HG02973 (cell line): Measurements from ENCODE around the gene NDUFS6.

ENCODE experiments used
- ATAC-seq: cut with Tn5 transposase; IDR thresholded peaks from one replicate; pipeline ENCODE4 v1.9.1; 2021; ENCODE audit warnings: moderate library complexity; ENCODE audit not compliant: unreplicated experiment

The NDUFS6 gene

DNA sequence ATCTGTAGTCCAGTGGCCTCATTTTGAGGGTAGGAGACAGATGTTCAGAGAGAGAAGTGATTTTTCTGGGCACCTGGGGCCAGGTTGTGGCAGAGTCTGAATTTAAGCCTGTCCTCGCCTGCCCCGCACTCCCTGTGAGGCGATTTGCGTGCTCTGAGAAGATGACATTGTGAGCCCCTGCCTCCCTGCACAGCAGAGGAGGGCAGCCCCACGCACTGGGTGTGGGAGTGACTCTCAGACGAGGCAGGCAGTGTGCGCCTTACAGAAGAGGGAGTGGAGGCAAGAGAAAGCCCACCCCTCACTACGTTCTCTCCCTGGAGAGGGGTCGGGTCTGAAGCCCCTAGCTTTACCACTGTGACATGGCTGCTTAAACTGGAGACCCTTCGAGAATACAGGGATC, 45.8 kb downstream of the NDUFS6 start:
- no peak for ATAC-seq

DNA sequence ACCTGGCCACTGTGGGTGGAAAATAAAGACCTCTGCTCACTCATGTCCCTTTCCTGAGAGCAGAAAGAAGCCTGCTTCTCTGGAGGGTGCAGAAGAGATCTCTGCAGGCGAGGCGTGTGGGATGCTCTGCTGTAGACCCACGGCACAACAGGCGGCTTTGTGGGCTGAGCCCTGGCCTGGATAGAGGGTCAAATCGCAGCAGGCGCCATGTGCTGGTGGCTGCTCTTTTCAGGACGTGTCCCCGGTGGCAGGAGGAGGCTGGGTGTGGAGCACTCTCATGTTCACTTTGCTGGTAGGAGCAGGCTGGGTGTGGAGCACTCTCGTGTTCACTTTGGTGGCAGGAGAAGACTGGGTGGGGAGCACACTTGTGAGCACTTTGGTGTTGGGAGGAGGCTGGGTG, 46.4 kb downstream of the NDUFS6 start:
- no peak for ATAC-seq

- no peak for ATAC-seq
These were observed 49.3 kb downstream of the NDUFS6 start for GRCh38 chr5:1850324-1851154.

GRCh38 chr5:1851290-1851934, 50.2 kb downstream of the NDUFS6 start:
- ATAC-seq: no peak

DNA sequence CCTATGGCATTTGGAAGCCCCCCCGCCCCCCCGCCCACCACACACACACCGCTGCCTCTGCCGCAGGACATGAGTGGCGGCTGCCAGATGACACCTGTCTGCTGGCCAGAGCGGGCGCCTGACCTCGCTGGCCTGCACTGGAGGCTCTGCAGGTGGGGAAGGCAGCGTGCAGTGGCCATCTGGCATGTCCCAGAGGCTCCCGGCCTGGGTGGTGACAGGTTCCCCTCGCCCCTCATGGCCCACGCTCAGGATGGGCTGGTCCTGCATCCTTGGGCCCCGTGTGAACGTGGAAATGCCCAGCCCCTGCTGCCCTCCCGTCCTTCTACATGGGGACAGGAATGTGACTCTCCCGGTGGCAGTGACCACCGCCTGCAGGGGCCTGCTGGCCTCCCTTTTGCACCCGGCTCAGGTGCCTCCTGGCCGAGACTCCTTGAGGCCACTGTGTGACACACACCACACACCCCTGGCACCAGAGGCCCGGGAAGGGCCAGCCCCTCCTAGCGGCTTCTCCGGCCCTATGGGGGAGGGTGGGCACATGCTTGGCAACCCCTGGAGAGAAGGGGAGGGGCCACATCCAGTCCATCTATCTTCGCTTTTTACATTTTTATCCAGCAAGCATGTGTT, 51.2 kb downstream of the NDUFS6 start:
- ATAC-seq: no peak

GRCh38 chr5:1853531-1853930, 52.3 kb downstream of the NDUFS6 start:
- ATAC-seq: no peak

DNA sequence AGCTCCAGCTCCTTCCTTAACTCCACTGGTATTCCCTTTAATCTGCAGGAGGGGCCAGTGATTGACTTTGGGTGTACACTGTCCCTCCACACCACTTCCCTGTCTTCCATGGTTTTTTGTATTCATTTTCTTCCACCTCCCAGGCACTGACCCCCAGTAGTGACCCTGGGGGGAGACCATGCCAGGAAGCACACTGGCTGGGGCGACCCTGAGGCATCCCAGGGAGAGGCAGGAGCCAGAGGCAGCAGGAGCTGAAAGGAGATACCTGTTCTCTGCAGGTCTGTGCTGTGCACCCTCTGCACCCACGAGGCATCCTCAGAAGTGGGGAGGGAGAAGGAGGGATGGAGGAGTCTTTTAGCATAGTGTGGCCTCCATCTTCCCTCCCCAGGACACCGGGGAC, 53.9 kb downstream of the NDUFS6 start:
- ATAC-seq: no peak

- ATAC-seq: no peak
These were observed 54.4 kb downstream of the NDUFS6 start for GRCh38 chr5:1855596-1855995.

DNA sequence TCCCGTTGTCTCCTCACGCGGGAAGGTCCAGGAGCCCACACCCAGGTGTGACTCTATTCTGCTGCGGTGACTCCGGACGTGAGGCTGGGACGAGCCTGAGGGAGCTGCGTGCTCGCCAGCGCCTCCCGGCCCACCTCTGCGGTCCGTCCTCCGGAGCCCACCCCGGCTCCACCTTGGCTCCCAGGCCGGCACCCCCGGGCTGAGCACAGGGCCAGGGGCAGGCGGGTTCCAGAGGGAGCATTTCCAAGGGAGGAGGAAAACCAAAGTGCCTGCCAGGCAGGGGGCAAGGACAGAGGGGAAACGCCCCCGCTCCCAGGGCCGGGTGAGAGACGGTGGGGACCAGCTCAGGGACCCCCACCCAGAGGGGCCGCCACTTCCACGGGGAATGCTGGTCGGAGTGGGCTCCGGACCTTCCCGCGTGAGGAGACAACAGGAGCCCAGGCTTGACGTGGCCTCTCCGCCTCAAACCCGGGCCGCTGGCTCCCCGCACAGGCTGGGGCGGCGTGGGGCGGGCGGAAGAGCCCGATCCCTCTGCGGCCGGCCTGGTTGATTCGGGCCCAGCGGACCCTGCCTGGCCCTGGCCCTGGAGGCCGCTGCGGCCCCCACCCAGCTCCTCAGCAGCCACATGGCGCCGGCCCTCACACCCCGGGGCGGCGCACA, 55.5 kb downstream of the NDUFS6 start:
- no peak for ATAC-seq

DNA sequence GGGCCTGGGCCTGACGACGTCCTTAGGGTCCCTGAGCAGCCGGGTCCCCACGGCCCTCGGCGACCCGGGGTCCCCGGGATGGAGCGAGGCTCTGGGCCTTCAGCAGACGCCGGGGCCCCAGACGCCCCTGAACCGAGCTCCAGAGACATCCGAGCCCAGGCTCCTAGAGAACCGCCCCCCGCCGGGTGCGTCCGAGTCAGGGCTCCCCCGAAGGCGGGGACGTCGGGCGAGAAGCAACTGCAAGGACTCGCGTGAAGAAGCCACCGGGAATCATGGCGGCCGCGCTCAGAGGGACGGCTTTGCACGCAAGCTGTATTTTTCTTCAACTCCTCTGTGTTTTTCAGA, 56.0 kb downstream of the NDUFS6 start:
- no peak for ATAC-seq

GRCh38 chr5:1858436-1858835, 57.2 kb downstream of the NDUFS6 start:
- no peak for ATAC-seq

- no peak for ATAC-seq
These were observed 57.9 kb downstream of the NDUFS6 start for GRCh38 chr5:1859099-1859498.

DNA sequence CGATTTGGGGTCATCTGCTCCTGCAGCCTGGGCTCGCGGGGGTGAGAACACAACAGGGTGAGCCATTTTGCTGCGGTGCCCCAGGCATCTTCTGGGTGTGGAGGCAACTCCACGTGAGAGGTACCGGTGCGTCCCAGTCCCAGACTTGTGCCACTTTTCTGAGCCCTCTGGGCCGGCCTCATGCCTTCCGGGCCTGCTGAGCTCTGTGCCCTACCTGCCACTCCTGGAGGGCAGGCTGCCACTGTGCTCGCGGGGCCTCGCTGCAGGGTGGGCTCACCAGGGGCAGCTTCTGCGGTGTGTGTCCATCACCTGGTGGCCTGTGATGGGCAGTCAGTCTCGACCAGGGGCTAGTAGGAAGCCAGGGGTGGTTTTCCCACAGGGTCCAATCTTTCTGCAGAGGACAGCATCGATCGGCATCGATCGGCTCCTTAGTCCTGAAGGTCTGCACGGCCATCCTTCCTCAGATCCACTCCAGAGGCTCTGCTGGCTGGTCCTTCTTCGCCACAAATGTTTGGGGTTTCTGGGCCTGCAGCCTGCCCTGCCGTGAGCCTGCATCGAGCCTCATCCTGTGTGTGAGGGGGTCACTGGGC, 58.9 kb downstream of the NDUFS6 start:
- no peak for ATAC-seq

DNA sequence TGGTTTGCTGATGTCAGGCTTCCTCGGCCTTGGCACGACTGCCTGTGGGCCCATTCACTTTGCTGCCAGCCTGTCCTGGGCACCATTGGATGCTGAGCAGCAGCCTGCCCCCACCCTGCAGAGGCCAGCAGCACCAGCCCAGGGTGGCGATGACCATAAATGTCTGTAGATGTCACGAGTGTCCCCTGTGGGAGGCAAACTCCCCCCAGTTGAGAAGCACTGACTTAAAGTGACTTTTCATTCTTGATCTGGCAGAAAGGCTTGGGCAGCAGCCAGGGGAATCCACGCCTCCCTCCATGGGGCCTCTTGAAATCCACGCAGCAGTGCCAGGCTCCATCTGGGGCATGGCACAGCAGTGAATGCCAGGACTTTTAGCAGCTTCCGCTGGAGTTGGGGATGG, 59.7 kb downstream of the NDUFS6 start:
- ATAC-seq: no peak

- ATAC-seq: no peak
These were observed 63.8 kb downstream of the NDUFS6 start for GRCh38 chr5:1864896-1865440.

GRCh38 chr5:1865486-1865885, 64.3 kb downstream of the NDUFS6 start:
- ATAC-seq: no peak
